Kidney (tissue), 14 donors: ENCODE data around the gene PLXNA2. TPM values are rescaled to one million over a fixed set of nuclear protein-coding genes. Genes with fewer than 3 reads are reported as not detected.
A peak's percentile ranks its signal among the peaks of the same experiment; 100 is the strongest.

Source experiments
- DNase-seq, 5 donors: peaks; one replicate each; pipeline ENCODE4 v3.0.0-alpha.2; 2013 to 2020
- FAIRE-seq: peaks from 2 replicates; lab custom pipeline; 2012; peaks lifted over from hg19 to GRCh38; lab: Jason Lieb, UNC
- H3K27ac ChIP-seq, 2 donors: one replicate each; pipeline ENCODE4 v1.7.0; 2013; ENCODE audit warnings: low read depth in 2 of 2, low read length in 2 of 2, inconsistent platforms in 1 of 2
- H3K27me3 ChIP-seq: one replicate; pipeline ENCODE4 v1.7.1; 2013; ENCODE audit warnings: low read length, inconsistent platforms; ENCODE audit not compliant: control insufficient read depth, insufficient read depth
- H3K36me3 ChIP-seq, 3 donors: one replicate each; pipeline versions ENCODE4 v1.7.0 to v1.7.1; 2013; ENCODE audit warnings: low read length in 3 of 3, control low read depth in 1 of 3, inconsistent platforms in 1 of 3; ENCODE audit not compliant: insufficient read depth in 3 of 3, control insufficient read depth in 2 of 3
- H3K4me1 ChIP-seq, 3 donors: one replicate each; pipeline versions ENCODE4 v1.7.0 to v1.7.1; 2013; ENCODE audit warnings: low read length in 3 of 3, inconsistent platforms in 1 of 3, low read depth in 1 of 3; ENCODE audit not compliant: control insufficient read depth in 2 of 3, insufficient read depth in 2 of 3
- H3K4me3 ChIP-seq, 3 donors: one replicate each; pipeline versions ENCODE4 v1.7.0 to v1.8.1; 2013; ENCODE audit warnings: low read length in 3 of 3, control low read depth in 1 of 3, inconsistent platforms in 1 of 3
- H3K9ac ChIP-seq, 3 donors: one replicate each; pipeline versions ENCODE4 v1.7.0 to v1.7.1; 2013; ENCODE audit warnings: low read length in 3 of 3, control low read depth in 1 of 3, inconsistent platforms in 1 of 3
- H3K9me3 ChIP-seq, 3 donors: one replicate each; pipeline versions ENCODE4 v1.7.0 to v1.7.1; 2013; ENCODE audit warnings: low read length in 3 of 3, control low read depth in 1 of 3, inconsistent platforms in 1 of 3; ENCODE audit not compliant: control insufficient read depth in 2 of 3, insufficient read depth in 1 of 3
- CTCF ChIP-seq: IDR thresholded peaks from 3 replicates; pipeline ENCODE4 v1.5.1; 2012; ENCODE audit warnings: mild to moderate bottlenecking, moderate library complexity, borderline replicate concordance; ENCODE audit not compliant: insufficient read depth; ENCODE audit errors: extremely low read depth
- intact Hi-C: fragments of 100-400 bp; cut with DNase I; formaldehyde crosslinking; loops from one replicate; pipeline ENCODE4 v1.11.1; 2022
- polyA plus RNA-seq: library from polyadenylated mRNA; stranded (reverse); fragments of 350-450 nt; fragmentation: Illumina TruSeq; extraction: RNeasy Lipid Tissue Mini Kit (QIAGEN cat#74804); gene quantifications from one replicate; pipeline ENCODE4 v1.2.3, GENCODE V29; 2014; ENCODE audit warnings: low read depth, low replicate concordance; ENCODE audit not compliant: insufficient read depth
- total RNA-seq: library from RNA; stranded (reverse); fragmentation: NEBNext Ultra II Directional; extraction: Animal tissue kit (Norgen Biotek cat#: 25700); gene quantifications from one replicate; pipeline ENCODE4 v1.2.1, GENCODE V29; 2021
- donor health status: control.
- donor health status: control.
- donor health status: control.
- donor health status: control.
- donor health status: control.
- donor health status: DM: yes; HTN: yes; CAD: no.
- donor health status: Normal renal cell carcinoma (clear cell type).

The PLXNA2 gene
- total and polyA plus RNA-seq, 2 donors from 2014 or later, result 2.4 to 27.9 TPM

- Histone ChIP-seq H3K9me3 (no peaks in the 10 kb centered on the region), H3K36me3 (no peaks in the 10 kb centered on the region), H3K27ac (peak overlapping the region in 1 of 2 donors; percentile 79), H3K4me1 (peaks cover 0 to 18% (median 10%) of the 10 kb centered on the region in 3 donors), H3K9ac (peak overlapping the region in 1 of 3 donors; percentile 53), H3K27me3 (no peaks in the 10 kb centered on the region), H3K4me3 (peak overlapping the region in 1 of 3 donors; percentile 34)
- intact Hi-C loops, result no loop called here
- DNase-seq (no peak), FAIRE-seq (no peak)
- no peak for TF ChIP-seq CTCF
These were observed 185.9 kb downstream of the PLXNA2 start for GRCh38 chr1:208058267-208058666.

GRCh38 chr1:208057056-208057455 lies 187.1 kb downstream of the PLXNA2 start:
- no peak overlapping the region for H3K4me3 ChIP-seq
- no peaks in the 10 kb centered on the region for H3K9me3 ChIP-seq
- peaks cover 0 to 18% (median 10%) of the 10 kb centered on the region in 3 donors for H3K4me1 ChIP-seq
- no peaks in the 10 kb centered on the region for H3K27me3 ChIP-seq
- H3K27ac ChIP-seq, result no peak overlapping the region
- TF ChIP-seq CTCF, result no peak
- H3K9ac ChIP-seq, result no peak overlapping the region
- intact Hi-C loops, result no loop called here
- DNase-seq (no peak), FAIRE-seq (no peak)
- peaks cover 0 to 3% (median 0%) of the 10 kb centered on the region in 3 donors for H3K36me3 ChIP-seq

GRCh38 chr1:208055535-208055934 lies 188.6 kb downstream of the PLXNA2 start:
- peaks cover 0 to 9% (median 0%) of the 10 kb centered on the region in 3 donors for H3K36me3 ChIP-seq

More at GRCh38 chr1:208055535-208055934, 188.6 kb downstream of the PLXNA2 start:
- FAIRE-seq, result no peak
- H3K27ac ChIP-seq, result no peak overlapping the region
- H3K4me1 ChIP-seq, result peaks cover 0 to 18% (median 10%) of the 10 kb centered on the region in 3 donors
- no peak overlapping the region for H3K9ac ChIP-seq
- no peaks in the 10 kb centered on the region for H3K9me3 ChIP-seq
- DNase-seq, result no peak
- H3K4me3 ChIP-seq, result no peak overlapping the region
- intact Hi-C loops, result no loop called here
- no peaks in the 10 kb centered on the region for H3K27me3 ChIP-seq
- TF ChIP-seq CTCF, result no peak
